Esophagus muscularis mucosa (tissue), 3 donors: Measurements from ENCODE around the gene ARHGAP40.

Experiments used
- EP300 ChIP-seq: sonication (generic); formaldehyde crosslinking; IDR thresholded peaks from one replicate; pipeline ENCODE4 v1.6.1; 2017; ENCODE audit warnings: antibody characterized with exemption
- TF ChIP-seq, protein P1 (sequence below), 3 experiments: fragments of 200-600 bp in 2 of 3; fragments of 450-650 bp in 1 of 3; sonication (generic) in 2 of 3; IDR thresholded peaks; one replicate each; pipeline ENCODE4 v1.5.1; 2017 to 2019; ENCODE audit warnings: antibody characterized with exemption in 3 of 3, mild to moderate bottlenecking in 2 of 3, moderate library complexity in 1 of 3

- no peak for TF ChIP-seq EP300
- TF ChIP-seq, protein P1, sequence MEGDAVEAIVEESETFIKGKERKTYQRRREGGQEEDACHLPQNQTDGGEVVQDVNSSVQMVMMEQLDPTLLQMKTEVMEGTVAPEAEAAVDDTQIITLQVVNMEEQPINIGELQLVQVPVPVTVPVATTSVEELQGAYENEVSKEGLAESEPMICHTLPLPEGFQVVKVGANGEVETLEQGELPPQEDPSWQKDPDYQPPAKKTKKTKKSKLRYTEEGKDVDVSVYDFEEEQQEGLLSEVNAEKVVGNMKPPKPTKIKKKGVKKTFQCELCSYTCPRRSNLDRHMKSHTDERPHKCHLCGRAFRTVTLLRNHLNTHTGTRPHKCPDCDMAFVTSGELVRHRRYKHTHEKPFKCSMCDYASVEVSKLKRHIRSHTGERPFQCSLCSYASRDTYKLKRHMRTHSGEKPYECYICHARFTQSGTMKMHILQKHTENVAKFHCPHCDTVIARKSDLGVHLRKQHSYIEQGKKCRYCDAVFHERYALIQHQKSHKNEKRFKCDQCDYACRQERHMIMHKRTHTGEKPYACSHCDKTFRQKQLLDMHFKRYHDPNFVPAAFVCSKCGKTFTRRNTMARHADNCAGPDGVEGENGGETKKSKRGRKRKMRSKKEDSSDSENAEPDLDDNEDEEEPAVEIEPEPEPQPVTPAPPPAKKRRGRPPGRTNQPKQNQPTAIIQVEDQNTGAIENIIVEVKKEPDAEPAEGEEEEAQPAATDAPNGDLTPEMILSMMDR (IDR thresholded peaks at IDR 0.05): peak; percentile 59 to 95 (median 73)
These were observed 32.0 kb downstream of the ARHGAP40 start for GRCh38 chr20:38633577-38634093.
